Osteoblast (primary cell): ENCODE results near the gene SPATA16. TPM values are rescaled to one million over a fixed set of nuclear protein-coding genes. Genes with fewer than 3 reads are reported as not detected.

Experiments
- DNase-seq: peaks from one replicate; pipeline ENCODE4 v3.0.0; 2011; ENCODE audit warnings: low spot score, mixed read lengths; ENCODE audit not compliant: insufficient read length; ENCODE audit errors: missing footprints
- H2AFZ ChIP-seq: 2 replicates; pipeline ENCODE4 v1.6.0; 2011; ENCODE audit warnings: mild to moderate bottlenecking, low read length
- H3K27ac ChIP-seq: 2 replicates; pipeline ENCODE4 v1.5.1; 2011; ENCODE audit warnings: mild to moderate bottlenecking, low read depth, low read length, moderate library complexity
- H3K27me3 ChIP-seq: 2 replicates; pipeline ENCODE4 v1.6.0; 2012; ENCODE audit warnings: mild to moderate bottlenecking, control low read depth, inconsistent platforms, low read length, moderate library complexity; ENCODE audit not compliant: insufficient read depth
- H3K36me3 ChIP-seq: 2 replicates; pipeline ENCODE4 v1.5.1; 2011; ENCODE audit warnings: mild to moderate bottlenecking, low read length, control low read depth, moderate library complexity; ENCODE audit not compliant: insufficient read depth
- H3K4me1 ChIP-seq: 2 replicates; pipeline ENCODE4 v1.5.1; 2011; ENCODE audit warnings: mild to moderate bottlenecking, low read length, control low read depth, moderate library complexity; ENCODE audit not compliant: insufficient read depth
- H3K4me2 ChIP-seq: 2 replicates; pipeline ENCODE4 v1.6.0; 2011; ENCODE audit warnings: mild to moderate bottlenecking, low read length; ENCODE audit not compliant: insufficient read depth
- H3K4me3 ChIP-seq: fragments of 200-600 bp; sonication (generic); 3 replicates; pipeline ENCODE4 v1.5.1; 2012; ENCODE audit warnings: mild to moderate bottlenecking, low read length, inconsistent platforms; ENCODE audit not compliant: insufficient read depth
- H3K79me2 ChIP-seq: 2 replicates; pipeline ENCODE4 v1.6.0; 2012; ENCODE audit warnings: mild to moderate bottlenecking, low read length, control low read depth, inconsistent platforms; ENCODE audit not compliant: insufficient read depth
- H3K9me3 ChIP-seq: 2 replicates; pipeline ENCODE4 v1.5.1; 2011; ENCODE audit warnings: low read depth, low read length, control low read depth
- H4K20me1 ChIP-seq: 2 replicates; pipeline ENCODE4 v1.6.0; 2012; ENCODE audit warnings: mild to moderate bottlenecking, low read length, control low read depth; ENCODE audit not compliant: insufficient read depth
- CTCF ChIP-seq: IDR thresholded peaks from 2 replicates; pipeline ENCODE4 v1.5.1; 2011; ENCODE audit warnings: mild to moderate bottlenecking, low read depth, low read length, moderate library complexity; ENCODE audit errors: extremely low read depth
- total RNA-seq: library from RNA; depleted of rRNA; stranded (reverse); fragments of >200 nt; gene quantifications from 2 replicates; pipeline ENCODE4 v1.2.3, GENCODE V29; 2012

Gene SPATA16
- total RNA-seq, 1 donor, result not detected

- Histone ChIP-seq H3K79me2 (no peaks in the 10 kb centered on the region), H3K9me3 (no peaks in the 10 kb centered on the region), H4K20me1 (no peaks in the 10 kb centered on the region), H3K4me2 (no peak overlapping the region), H3K27me3 (no peaks in the 10 kb centered on the region), H3K27ac (no peak overlapping the region), H3K4me1 (no peaks in the 10 kb centered on the region), H3K36me3 (no peaks in the 10 kb centered on the region), H2AFZ (no peak overlapping the region), H3K4me3 (no peak overlapping the region)
- no peak for TF ChIP-seq CTCF
- no peak for DNase-seq
Observed at GRCh38 chr3:172915911-172916514, 225.0 kb downstream of the SPATA16 start.

GRCh38 chr3:172914854-172915253 is 226.2 kb downstream of the SPATA16 start:
- no peak overlapping the region for H3K4me3 ChIP-seq
- H3K27ac ChIP-seq, result no peak overlapping the region
- no peak for TF ChIP-seq CTCF
- no peaks in the 10 kb centered on the region for H4K20me1 ChIP-seq
- no peaks in the 10 kb centered on the region for H3K36me3 ChIP-seq
- DNase-seq, result no peak
- H3K79me2 ChIP-seq, result no peaks in the 10 kb centered on the region
- H2AFZ ChIP-seq, result no peak overlapping the region
- no peaks in the 10 kb centered on the region for H3K4me1 ChIP-seq
- H3K4me2 ChIP-seq, result no peak overlapping the region
- H3K9me3 ChIP-seq, result no peaks in the 10 kb centered on the region
- no peaks in the 10 kb centered on the region for H3K27me3 ChIP-seq

GRCh38 chr3:172913911-172914655 is 227.0 kb downstream of the SPATA16 start:
- Histone ChIP-seq H3K27ac (no peak overlapping the region), H3K4me2 (no peak overlapping the region), H4K20me1 (no peaks in the 10 kb centered on the region), H3K4me1 (no peaks in the 10 kb centered on the region), H3K9me3 (no peaks in the 10 kb centered on the region), H3K36me3 (no peaks in the 10 kb centered on the region), H2AFZ (no peak overlapping the region), H3K79me2 (no peaks in the 10 kb centered on the region), H3K4me3 (no peak overlapping the region), H3K27me3 (no peaks in the 10 kb centered on the region)
- no peak for DNase-seq
- TF ChIP-seq CTCF, result no peak

GRCh38 chr3:172911142-172911541 is 229.9 kb downstream of the SPATA16 start:
- Histone ChIP-seq H3K27ac (no peak overlapping the region), H3K27me3 (no peaks in the 10 kb centered on the region), H3K36me3 (no peaks in the 10 kb centered on the region), H3K4me2 (no peak overlapping the region), H3K4me3 (no peak overlapping the region), H4K20me1 (no peaks in the 10 kb centered on the region), H3K9me3 (no peaks in the 10 kb centered on the region), H3K79me2 (no peaks in the 10 kb centered on the region), H2AFZ (no peak overlapping the region), H3K4me1 (no peaks in the 10 kb centered on the region)
- TF ChIP-seq CTCF, result no peak
- no peak for DNase-seq
